Stimulated activated CD8-positive, alpha-beta memory T cell treated with anti-CD3 and anti-CD28 coated beads, Interleukin-15, amount 100 ng/mL, for 24 hours (primary cell): ENCODE measurements around the gene HLF.

ENCODE experiments used
- DNase-seq: peaks from one replicate; pipeline ENCODE4 v3.0.0-alpha.2; 2020; ENCODE audit warnings: low read depth

HLF gene

DNA sequence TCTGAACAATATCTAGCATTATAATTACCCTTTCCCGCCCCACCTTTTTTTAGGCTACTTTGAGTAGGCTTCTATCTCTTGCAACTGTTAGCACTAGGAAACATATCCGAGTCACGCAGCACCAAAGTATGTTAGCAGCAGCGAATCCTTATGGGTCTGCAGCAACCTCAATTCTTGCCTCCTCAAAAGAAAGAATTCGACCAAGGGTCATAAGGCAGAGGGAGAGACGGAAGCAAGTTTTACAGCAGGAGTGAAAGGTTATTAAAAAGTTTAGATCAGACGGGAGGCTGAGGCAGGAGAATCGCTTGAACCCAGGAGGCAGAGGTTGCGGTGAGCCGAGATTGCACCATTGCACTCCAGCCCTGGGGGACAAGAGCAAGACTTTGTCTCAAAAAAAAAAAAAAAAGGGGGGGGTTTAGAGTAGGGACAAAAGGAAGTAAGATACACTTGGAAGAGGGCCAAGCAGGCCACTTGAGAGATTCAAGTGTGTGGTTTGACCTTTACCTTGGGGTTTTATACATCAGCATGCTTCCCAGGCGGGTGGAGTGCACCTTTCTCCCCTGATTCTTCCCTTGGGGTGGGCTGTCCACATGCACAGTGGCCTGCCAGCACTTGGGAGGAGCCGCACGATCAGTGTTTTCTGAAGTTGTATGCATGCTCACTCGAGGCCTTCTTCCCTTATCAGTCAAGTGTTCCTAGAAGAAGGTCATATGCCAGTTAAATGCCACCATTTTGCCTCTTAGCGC, 67.7 kb downstream of the HLF start:
- DNase-seq, result no peak

DNA sequence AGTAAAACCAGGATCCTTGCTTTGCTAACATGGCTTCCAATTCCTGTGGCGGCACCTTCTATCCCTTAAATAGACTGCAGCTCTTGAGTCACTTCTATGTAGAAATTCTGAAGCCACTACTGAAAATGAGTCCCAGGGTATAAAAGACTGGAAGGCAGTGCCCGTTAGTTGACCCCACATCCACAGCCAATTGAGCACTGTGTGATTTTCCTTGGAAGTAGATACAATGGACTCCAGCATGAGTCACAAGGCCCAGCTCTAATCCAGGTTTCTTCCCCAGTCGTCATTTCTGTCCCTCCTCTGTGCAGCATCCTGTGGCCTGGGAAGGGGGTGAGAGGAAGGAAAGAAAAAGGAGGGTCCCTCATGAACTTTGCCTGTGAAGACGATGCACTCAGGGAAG, 69.5 kb downstream of the HLF start:
- no peak for DNase-seq

DNA sequence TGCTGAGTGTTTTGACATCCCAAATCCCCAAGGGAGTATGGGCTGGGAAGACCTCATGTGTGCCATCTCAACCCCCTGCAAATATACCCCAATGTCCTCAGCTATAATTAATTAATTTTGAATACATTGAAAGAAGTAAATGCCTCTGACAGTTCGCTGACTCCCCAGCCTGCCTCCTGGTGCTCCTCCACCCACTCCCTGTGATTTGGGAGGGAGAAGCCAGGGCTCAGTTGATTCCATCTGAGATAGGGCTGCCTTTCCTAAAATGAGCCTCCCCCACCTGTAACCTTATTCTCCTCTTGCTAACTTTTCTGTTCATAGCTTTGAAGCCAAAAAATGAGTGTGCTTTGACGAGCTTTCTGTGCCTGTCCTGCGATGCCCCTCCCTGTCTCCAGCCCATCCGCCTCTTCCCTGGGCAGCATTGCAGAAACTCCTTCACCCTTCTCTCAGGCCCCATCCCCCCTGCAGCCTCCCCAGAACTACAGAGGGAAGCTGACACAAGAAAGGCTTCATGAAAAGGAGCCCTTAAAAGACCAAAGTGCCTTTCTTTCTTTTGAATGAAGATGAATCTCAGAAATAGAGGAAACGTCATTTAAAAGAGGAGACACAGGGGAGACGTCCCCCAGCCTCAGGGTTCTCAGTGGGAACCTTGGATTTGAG, 70.3 kb downstream of the HLF start:
- DNase-seq, result no peak

DNA sequence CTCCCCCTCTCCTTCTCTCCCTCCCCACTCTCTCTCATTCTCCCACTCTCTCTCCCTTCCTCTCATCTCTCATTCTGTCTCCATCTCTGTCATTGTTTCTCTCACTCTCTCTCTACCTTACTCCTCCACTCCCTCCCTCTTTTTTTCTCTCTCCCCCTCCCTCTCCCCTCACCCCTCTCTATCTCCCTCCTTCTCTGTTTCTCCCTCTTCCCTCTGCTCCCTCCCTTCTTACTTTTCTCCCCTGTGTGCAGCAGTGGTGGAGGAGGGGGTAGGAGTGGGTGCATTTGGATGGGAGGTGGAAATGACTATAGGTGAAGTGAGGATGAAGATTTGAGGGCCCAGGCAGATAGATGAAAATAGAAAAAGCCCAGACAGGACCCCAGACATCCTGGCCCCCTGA, 70.9 kb downstream of the HLF start:
- no peak for DNase-seq

DNA sequence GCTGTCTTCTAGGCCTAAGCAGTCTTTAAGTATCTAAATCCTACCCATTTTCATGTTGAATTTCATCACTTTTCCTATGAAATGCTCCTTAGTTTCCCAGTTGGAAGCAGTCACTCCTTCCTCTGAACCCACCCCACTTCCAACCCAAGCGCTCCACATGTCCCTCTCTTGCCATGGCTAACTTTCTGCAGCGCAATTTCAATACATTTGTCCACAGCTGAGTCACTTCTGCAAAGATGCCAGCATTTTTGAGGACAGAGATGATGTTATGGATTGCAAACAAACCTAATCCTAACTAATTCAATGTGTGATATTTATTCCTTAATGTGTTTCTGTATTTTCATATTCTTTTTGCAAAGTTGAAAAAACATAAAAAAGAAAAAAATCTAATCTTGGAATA, 71.7 kb downstream of the HLF start:
- no peak for DNase-seq

DNA sequence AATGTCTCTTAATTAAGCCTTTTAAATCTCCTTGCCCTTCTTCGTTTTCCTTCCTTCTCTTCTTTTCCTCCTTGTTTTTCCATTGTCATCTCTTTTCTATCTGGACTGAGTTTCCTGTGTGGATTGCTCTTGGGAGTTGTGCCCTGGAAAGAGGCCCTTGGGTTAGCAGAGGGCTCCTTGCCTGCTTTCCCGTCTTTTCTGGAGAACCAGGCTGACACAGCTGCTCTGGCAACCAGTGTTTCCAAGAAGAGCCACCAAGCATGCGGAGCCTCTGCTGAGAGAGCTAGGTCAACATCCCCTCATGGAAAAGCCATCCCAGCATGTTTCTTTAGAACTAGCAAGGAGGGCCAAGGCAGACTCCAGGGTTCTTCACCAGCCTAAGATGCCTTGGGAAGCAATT, 75.4 kb downstream of the HLF start:
- no peak for DNase-seq

DNA sequence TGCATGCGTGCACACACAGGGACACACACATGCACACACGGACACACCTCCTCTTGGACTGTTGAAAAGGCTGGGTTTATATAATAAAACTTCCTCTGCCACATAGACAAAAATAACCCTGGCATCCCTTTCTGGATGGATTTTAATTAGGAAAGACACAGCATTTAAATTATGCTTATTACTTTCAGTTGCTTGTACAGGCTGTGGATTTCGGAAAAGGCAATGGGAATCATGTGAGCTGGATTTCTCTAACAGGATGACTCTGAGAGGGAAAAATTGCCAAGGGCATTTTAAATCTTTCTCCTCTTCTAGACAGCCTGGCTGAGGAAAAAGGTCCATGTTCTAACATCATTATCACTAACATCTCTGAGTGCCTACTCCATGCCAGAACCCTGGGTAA, 75.9 kb downstream of the HLF start:
- DNase-seq, result no peak

DNA sequence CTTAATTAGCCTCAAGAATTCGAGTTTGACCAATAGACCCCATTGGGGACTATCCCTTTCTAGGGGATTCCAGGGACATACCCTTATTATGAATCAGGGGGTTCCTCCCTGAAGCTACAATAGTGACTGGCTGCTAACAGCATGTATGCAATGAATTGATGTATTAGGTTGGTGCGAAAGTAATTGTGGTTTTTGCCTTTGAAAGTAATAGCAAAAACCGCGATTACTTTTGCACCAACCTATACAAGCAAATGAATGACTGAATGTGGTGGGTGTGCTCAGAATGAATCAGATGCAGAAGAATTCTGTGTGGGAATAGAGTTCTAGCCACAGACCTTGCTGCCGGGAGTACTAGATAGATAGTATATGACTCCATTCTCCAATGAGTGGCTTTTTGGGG, 76.7 kb downstream of the HLF start:
- DNase-seq, result no peak

DNA sequence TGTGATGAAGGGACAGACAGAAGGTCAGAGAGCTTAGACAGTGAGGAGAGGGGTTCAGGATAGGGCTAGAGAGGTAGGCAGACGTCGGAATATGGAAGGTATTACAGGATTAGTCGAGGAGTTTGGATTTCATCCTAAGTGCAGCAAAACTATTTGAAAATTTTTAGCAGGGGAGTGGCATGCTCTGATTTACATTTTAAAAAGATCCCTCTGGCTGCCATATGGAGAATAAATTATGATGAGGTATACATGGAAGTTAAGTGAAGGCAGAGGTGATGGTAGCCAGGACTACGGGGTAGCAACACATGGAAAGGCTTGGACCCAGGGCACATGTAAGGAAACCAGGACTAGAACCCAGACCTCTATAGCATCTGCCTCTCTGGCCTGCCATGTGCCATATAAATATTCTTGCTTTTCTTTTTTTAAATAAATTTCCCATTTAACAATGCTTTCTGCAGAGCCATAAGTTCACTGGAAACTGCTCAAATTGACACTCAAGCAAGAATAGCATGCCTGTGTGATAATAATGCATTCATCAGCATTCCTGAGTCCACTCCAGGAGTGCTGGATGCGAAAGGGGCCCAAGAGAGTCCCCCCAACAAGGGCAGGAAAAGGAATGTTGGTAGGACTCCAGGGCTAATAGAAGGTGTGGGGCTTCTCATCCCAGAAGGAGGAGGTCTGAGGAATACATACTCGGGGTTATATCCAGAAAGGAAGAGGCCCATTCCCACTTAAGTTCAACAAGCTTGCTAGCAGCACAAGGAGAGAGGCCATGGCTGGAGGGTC, 78.2 kb downstream of the HLF start:
- DNase-seq, result no peak

DNA sequence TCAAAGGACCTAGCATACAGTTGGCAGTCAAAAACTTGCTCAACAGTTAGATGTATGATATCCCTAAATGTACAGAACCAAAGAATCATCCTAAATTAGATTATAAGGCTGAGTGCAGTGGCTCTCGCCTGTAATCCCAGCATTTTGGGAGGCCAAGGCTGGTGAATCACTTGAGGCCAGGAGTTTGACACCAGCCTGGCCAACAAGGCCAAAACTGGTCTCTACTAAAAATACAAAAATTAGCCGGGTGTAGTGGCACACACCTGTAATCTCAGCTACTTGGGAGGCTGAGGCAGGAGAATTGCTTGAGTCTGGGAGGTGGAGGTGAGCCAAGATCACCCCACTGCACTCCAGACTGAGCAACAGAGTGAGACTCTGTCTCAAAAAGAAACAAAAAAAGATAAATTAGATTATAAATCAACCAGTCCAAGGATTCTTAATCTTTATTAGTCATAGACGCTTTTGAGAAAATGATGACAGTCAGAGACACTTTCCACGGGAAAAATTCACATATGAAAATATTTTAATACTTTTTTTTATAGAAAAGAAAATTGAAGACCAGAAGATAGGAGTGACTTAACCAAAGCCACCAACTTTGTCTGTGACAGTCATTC, 79.2 kb downstream of the HLF start:
- DNase-seq, result no peak

DNA sequence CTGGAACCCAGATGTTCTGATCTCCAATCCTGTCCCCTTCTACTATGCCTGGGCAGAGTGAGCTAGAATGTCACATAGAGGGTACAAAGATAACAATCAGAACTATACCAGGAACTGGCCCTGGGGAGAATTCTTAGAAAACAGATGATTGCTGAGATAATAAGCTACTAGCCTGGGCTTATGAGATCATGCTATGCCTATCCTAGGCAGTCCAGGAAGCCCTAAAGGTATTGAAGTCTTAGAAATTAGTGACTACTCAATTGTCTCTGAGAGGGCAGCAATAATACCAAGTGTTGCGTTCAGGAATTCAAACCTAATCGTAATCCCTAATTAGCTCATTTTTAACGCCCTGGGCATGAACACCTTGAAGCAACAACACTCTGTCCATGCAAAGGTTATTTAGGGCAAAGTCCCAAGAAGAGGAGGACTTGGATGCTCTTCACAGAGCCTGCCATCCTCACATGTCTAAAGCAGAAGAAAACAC, 79.8 kb downstream of the HLF start:
- DNase-seq, result no peak

DNA sequence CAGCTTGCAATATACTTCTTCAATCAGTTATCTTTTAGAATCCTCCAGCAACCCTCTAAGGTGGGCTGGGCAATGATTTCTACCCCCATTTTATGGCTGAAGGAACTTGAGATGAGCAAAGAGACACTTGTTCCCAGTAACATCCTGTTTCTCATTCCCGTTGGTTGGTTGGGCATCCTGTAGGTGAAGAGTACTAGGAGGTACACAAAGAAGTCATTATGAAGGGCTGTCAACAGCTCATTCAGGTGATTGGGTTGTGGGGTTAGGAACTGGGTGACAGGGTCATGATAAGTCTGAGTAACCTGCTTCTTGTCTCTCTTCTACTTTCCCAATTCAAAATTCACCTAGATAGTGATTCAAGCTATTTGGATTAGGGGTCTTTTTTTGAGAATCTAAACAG, 80.4 kb downstream of the HLF start:
- no peak for DNase-seq

DNA sequence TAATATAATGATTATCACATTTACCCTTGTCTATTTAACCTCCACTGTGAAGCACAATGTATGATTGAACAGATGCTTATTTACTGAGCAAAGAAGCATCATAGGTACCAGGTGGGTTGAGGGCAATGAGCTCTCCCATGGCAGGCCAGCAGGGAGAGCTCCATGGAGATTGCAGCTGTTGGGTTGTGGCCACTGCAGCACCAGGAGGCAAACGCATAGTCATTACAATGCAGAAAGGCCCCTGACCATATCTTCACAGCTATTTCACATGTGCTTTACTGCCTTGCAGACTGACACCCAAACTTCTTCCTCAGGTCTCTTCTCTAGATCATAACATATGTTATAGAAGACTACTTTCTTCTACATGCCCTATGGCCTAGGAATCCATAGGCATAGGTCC, 81.9 kb downstream of the HLF start:
- no peak for DNase-seq

DNA sequence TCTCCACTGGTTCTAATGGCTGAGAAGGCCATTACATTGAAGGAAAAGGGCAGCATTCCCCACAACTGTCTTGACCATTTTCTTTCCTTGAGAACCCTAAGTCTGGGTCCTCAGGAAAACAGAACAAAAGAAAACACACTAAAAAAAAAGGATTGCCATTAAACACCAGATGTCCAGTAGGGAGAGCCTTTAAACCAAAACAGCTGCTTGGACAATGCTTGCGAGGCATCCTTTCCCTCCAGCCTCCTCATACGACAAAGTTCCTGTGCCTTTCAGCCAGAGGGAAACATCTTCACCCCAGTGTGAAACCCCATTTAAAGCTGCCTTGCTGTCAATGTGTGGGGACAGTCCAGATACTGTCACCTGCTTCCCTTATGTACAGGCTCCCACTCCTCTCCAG, 82.6 kb downstream of the HLF start:
- no peak for DNase-seq

DNA sequence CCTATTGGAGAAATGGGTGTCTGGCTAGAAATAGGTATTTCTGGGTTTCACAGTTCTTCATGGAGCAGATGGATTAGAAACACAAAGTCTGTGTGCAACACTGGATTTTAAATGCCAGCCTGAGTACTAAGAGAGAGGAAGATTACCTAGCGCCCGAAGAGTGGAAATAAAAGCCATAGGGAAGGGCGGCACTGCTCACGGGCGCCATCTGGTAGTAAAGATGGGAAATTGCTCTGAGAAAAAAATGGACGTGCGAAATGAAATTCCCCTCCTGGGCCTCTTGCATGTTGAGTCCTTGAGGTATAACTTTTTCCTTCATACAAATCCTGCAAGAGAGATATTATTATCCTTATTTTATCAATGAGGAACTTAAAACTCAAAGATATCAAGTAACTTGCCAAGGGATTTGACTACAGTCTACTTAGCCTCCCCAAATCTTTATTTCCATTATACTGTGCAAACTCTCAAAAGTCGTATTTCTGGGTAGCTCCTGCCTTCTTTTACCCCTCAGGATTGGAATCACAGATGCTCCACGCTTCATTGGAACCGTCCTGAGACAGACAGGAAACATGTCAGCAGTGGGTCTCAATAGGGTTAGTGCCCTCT, 84.1 kb downstream of the HLF start:
- DNase-seq, result no peak

DNA sequence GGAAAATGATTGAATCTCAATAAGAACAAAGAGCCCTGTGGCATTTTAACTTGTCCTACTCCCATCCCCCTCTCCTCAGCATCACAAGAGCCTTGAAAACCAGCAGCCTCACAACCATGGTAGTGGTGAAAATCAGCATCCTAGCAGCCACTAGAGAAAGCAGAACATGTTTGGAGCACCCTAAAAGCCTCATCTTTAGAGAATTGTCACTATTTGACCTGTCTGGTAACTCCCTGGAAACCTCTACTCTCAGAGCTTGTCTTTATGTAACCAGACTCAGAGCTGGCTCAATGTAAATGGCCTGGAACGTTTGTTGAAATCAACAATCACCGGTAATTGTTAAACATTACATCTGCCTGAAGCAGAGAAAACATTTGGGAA, 86.1 kb downstream of the HLF start:
- DNase-seq, result no peak

DNA sequence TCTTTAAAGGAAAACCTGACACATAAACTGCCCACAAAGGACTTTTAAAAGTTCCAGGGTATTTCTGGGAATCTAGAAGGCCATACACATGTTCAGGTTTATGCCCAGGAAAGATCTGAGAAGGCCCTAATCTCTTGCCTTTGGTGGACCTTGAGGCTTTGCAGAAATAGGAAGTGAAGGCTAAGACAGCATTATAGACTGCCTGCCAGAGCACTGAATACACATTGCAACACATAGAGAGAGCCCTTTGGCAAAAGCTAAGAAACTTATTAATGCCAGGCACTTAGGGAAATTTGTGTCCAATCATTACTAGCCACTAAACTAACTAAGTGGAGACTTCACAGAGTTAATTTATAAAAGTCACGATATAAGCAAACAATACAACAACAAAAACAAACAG, 86.5 kb downstream of the HLF start:
- no peak for DNase-seq

DNA sequence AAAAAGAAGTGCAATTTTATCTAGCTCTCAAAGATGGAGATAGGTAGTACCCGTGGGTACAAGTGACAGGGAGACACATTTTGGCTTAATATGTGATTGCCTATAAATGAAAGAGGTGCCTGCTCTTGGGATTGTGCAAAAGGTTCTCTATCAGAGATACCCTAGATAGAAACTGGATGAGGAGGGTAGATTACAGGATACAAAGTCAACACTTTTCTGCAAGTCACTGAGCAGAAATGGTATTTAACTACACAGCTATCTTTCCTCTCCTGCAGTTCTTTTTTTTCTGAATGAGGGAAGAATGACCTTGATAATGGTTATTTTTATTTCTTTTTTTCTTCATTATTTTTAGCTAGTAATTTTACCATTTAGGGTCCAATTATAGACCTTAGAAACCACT, 89.2 kb downstream of the HLF start:
- no peak for DNase-seq

DNA sequence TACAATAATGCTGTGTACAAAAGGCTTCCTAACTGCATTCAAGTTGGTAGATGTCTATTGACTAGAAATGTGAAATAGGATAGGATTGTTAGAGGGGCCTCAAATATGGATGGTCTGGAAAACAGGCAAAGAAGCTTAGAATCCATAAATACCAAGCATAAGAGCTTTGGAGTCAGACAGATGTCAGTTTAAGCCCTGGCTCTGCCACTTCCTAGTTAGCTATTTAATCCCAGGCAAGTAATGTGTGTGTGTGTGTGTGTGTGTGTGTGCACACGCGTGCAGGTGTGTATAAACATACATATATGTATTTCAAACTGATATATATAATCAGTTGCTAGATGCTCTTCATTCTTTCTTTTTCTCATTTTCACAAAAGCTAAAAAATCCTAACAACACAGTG, 90.2 kb downstream of the HLF start:
- no peak for DNase-seq

DNA sequence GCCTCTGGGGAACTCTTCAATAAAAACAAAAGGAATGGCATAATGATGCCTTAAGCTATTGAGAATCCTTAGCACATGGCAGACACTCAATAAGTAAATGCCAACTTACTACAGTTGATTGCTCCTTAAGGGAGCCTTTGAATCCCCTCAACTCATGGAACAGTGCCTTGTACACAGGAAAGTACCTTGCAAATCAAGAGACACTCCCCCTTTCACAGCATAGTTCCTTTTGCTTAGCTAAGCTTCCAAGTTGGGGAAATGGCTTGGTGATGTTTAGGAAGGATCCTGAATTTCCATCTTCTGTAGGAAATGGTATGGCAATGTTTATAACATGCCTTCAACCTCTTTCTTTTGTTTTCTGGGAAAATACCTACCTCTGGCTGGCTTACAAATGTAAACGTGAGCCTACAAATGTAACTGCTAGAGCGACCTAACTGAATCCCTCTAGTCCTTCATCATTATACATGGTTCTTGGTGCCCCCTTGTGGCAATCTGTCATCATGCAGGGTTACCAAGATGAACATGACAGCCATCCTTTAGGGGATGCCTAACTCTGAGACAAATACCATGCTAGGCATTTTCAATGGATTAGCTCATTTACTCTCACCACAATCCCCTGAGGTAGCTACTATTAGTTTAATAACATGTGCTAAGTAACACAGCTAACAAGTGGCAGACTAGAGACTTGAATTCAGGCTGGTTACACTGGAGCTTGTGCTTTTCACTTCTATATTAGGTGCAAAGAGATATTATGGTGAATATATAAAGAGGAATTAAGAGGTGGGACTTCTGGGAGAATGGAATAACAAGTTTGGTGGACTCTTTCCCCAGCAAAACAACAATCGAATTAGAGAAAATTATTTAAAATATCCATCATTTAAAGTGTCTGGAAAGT, 91.9 kb downstream of the HLF start:
- peak; percentile 13 for DNase-seq

DNA sequence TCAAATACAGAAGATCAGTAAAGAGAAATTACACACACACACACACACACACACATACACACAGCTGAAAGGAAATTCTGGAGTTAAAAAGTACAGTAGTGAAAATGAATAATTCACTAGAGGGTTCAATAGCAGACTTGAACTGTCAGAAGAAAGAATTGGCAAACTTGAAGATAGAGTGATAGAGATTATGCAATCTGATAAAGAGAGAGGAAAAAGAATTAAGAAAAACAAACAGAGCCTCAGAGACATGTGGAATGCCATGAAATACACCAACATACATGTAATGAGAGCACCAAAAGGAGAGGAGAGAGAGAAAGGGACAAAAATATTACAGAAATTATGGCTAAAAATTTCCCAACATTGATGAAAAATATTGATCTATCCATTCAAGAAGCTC, 96.2 kb downstream of the HLF start:
- DNase-seq, result no peak
